HEK293 (cell line): ENCODE data around the gene KRT15.

Experiments used
- CTCF ChIA-PET: fragments of 350-600 bp; formaldehyde crosslinking; extraction: SDS; loops from one replicate; lab custom pipeline; 2021; ENCODE audit warnings: antibody characterized with exemption; lab: Yijun Ruan, JAX
- POLR2A ChIA-PET: fragments of 300-600 bp; formaldehyde crosslinking; extraction: SDS; loops from one replicate; lab custom pipeline; 2020; ENCODE audit warnings: antibody characterized with exemption, inconsistent platforms; lab: Yijun Ruan, JAX
- H3K27ac ChIP-seq: fragments of 200-500 bp; sonication (Bioruptor generic); 2 replicates; pipeline ENCODE4 v1.5.1; 2014; ENCODE audit warnings: low read depth, low read length, control low read depth, inconsistent platforms; ENCODE audit errors: extremely low read depth
- H3K36me3 ChIP-seq, 2 experiments: fragments of 200-500 bp in 1 of 2; sonication (Bioruptor generic) in 1 of 2; 1 replicate in 1 of 2; 2 replicates in 1 of 2; pipeline ENCODE4 v1.5.1; 2014 to 2017; ENCODE audit warnings: inconsistent platforms in 2 of 2, low read length in 2 of 2; ENCODE audit not compliant: control insufficient read depth in 2 of 2, insufficient read depth in 1 of 2
- H3K4me1 ChIP-seq: fragments of 200-500 bp; sonication (Bioruptor generic); 2 replicates; pipeline ENCODE4 v1.5.1; 2014; ENCODE audit warnings: mild to moderate bottlenecking, low read length, inconsistent platforms; ENCODE audit not compliant: control insufficient read depth, insufficient read depth
- H3K4me3 ChIP-seq: 2 replicates; pipeline ENCODE4 v1.5.1; 2011; ENCODE audit warnings: low read depth, mild to moderate bottlenecking, control low read depth, low read length, moderate library complexity
- H3K9me3 ChIP-seq: fragments of 200-500 bp; sonication (Bioruptor generic); 2 replicates; pipeline ENCODE4 v1.5.1; 2014; ENCODE audit warnings: low read depth, low read length, inconsistent platforms; ENCODE audit not compliant: control insufficient read depth, insufficient read depth
- GLIS1 ChIP-seq: fragments of 450-650 bp; formaldehyde crosslinking; IDR thresholded peaks from 2 replicates; pipeline ENCODE4 v1.5.1; 2016; ENCODE audit warnings: missing biosample characterization, missing genetic modification characterization
- HOXC10 ChIP-seq: sonication (generic); formaldehyde crosslinking; IDR thresholded peaks from 2 replicates; pipeline ENCODE4 v1.8.1; 2023; ENCODE audit warnings: mild to moderate bottlenecking, missing genetic modification reagents
- MYNN ChIP-seq: fragments of 450-650 bp; formaldehyde crosslinking; IDR thresholded peaks from 2 replicates; pipeline ENCODE4 v1.5.1; 2016; ENCODE audit warnings: missing biosample characterization, missing genetic modification characterization, borderline replicate concordance
- OSR2 ChIP-seq: fragments of 450-650 bp; formaldehyde crosslinking; IDR thresholded peaks from 2 replicates; pipeline ENCODE4 v1.5.1; 2016; ENCODE audit warnings: missing biosample characterization, missing genetic modification characterization
- ZBTB17 ChIP-seq: fragments of 450-650 bp; formaldehyde crosslinking; IDR thresholded peaks from 2 replicates; pipeline ENCODE4 v1.5.1; 2016; ENCODE audit warnings: missing biosample characterization, missing genetic modification characterization
- ZFHX2 ChIP-seq: fragments of 450-650 bp; formaldehyde crosslinking; conservative IDR thresholded peaks from 2 replicates; pipeline ENCODE4 v1.5.1; 2016; ENCODE audit warnings: missing biosample characterization, missing genetic modification characterization
- ZFP3 ChIP-seq: fragments of 450-650 bp; formaldehyde crosslinking; IDR thresholded peaks from 2 replicates; pipeline ENCODE4 v1.5.1; 2016; ENCODE audit warnings: low read depth, missing biosample characterization, missing genetic modification characterization
- ZNF121 ChIP-seq: fragments of 450-650 bp; formaldehyde crosslinking; IDR thresholded peaks from 2 replicates; pipeline ENCODE4 v1.5.1; 2016; ENCODE audit warnings: missing biosample characterization, missing genetic modification characterization
- ZNF169 ChIP-seq: fragments of 450-650 bp; formaldehyde crosslinking; IDR thresholded peaks from 2 replicates; pipeline ENCODE4 v1.5.1; 2016; ENCODE audit warnings: missing biosample characterization, missing genetic modification characterization
- ZNF184 ChIP-seq: fragments of 450-650 bp; IDR thresholded peaks from 2 replicates; pipeline ENCODE4 v1.5.1; 2018; ENCODE audit warnings: missing biosample characterization, mild to moderate bottlenecking, missing genetic modification characterization
- ZNF248 ChIP-seq: fragments of 450-650 bp; formaldehyde crosslinking; IDR thresholded peaks from 2 replicates; pipeline ENCODE4 v1.5.1; 2017; ENCODE audit warnings: missing biosample characterization, missing genetic modification characterization
- ZNF266 ChIP-seq: fragments of 450-650 bp; formaldehyde crosslinking; IDR thresholded peaks from 2 replicates; pipeline ENCODE4 v1.5.1; 2016; ENCODE audit warnings: missing biosample characterization, missing genetic modification characterization, low read depth
- ZNF555 ChIP-seq: fragments of 450-650 bp; formaldehyde crosslinking; conservative IDR thresholded peaks from 2 replicates; pipeline ENCODE4 v1.5.1; 2017; ENCODE audit warnings: missing biosample characterization, mild to moderate bottlenecking, missing genetic modification characterization, inconsistent platforms
- ZNF585B ChIP-seq: fragments of 450-650 bp; formaldehyde crosslinking; IDR thresholded peaks from 2 replicates; pipeline ENCODE4 v1.5.1; 2016; ENCODE audit warnings: missing biosample characterization, missing genetic modification characterization
- ZNF645 ChIP-seq: fragments of 450-650 bp; formaldehyde crosslinking; IDR thresholded peaks from 2 replicates; pipeline ENCODE4; 2016; ENCODE audit warnings: missing biosample characterization, missing genetic modification characterization
- ZNF664 ChIP-seq: fragments of 450-650 bp; formaldehyde crosslinking; IDR thresholded peaks from 2 replicates; pipeline ENCODE4 v1.5.1; 2016; ENCODE audit warnings: missing biosample characterization, missing genetic modification characterization
- ZNF704 ChIP-seq: fragments of 450-650 bp; formaldehyde crosslinking; IDR thresholded peaks from 2 replicates; pipeline ENCODE4 v1.5.1; 2016; ENCODE audit warnings: missing biosample characterization, missing genetic modification characterization
- ZNF830 ChIP-seq: fragments of 450-650 bp; IDR thresholded peaks from 2 replicates; pipeline ENCODE4 v1.5.0; 2018; ENCODE audit warnings: missing biosample characterization, missing genetic modification characterization, low read depth, mild to moderate bottlenecking, moderate library complexity
- ZSCAN18 ChIP-seq: fragments of 450-650 bp; formaldehyde crosslinking; IDR thresholded peaks from 2 replicates; pipeline ENCODE4 v1.5.1; 2016; ENCODE audit warnings: missing biosample characterization, missing genetic modification characterization
- TF ChIP-seq, protein P1 (sequence below): fragments of 450-650 bp; formaldehyde crosslinking; IDR thresholded peaks from 2 replicates; pipeline ENCODE4 v1.5.1; 2017; ENCODE audit warnings: missing biosample characterization, missing genetic modification characterization
- TF ChIP-seq, protein P2 (sequence below): fragments of 450-650 bp; formaldehyde crosslinking; IDR thresholded peaks from 2 replicates; pipeline ENCODE4 v1.5.1; 2016; ENCODE audit warnings: missing biosample characterization, missing genetic modification characterization

The KRT15 gene

DNA sequence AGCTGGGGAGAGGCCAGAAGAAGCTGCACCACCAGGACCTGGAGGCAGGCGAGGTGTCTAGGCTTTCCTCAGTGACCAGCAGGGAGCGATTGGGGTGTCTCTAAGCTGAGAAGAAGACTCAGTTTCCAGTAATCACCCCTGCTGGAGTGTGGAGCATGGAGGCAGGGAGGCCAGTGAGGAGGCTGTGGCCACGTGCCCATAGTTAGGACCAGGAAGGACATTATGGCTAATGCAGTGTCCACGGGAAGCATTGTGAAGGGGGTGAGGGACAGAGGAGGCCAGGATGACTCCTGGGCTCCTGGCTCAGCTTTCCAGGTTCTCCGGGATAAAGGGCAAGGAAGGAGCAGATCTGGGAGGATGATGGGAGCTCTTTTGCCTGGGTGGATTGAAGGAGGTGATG is 19.0 kb downstream of the KRT15 start:
- Histone ChIP-seq H3K27ac (no peak overlapping the region), H3K4me3 (no peak overlapping the region), H3K9me3 (no peaks in the 10 kb centered on the region), H3K36me3 (no peaks in the 10 kb centered on the region), H3K4me1 (peaks cover 7% of the 10 kb centered on the region; the same call in 1 of the 2 replicates)
- CTCF ChIA-PET, result interaction anchor here (0.6 to 1.4 kb wide), 6 partner anchors 13 to 693 kb away, joined by 3 to 7 read pairs (median 4); no protein-coding TSS in a partner anchor
- TF ChIP-seq, protein P1, sequence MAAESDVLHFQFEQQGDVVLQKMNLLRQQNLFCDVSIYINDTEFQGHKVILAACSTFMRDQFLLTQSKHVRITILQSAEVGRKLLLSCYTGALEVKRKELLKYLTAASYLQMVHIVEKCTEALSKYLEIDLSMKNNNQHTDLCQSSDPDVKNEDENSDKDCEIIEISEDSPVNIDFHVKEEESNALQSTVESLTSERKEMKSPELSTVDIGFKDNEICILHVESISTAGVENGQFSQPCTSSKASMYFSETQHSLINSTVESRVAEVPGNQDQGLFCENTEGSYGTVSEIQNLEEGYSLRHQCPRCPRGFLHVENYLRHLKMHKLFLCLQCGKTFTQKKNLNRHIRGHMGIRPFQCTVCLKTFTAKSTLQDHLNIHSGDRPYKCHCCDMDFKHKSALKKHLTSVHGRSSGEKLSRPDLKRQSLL, result no peak
- no peak for TF ChIP-seq ZSCAN18 (tag by site-specific recombination)
- TF ChIP-seq ZNF169 (tag by site-specific recombination), result no peak
- TF ChIP-seq ZNF266 (tag by site-specific recombination), result no peak
- no peak for TF ChIP-seq ZFHX2
- no peak for TF ChIP-seq ZNF585B (tag by site-specific recombination)
- TF ChIP-seq OSR2 (tag by site-specific recombination), result no peak
- no peak for TF ChIP-seq ZFP3 (tag by site-specific recombination)
- TF ChIP-seq ZNF121 (tag by site-specific recombination), result no peak
- no peak for TF ChIP-seq GLIS1 (tag by site-specific recombination)
- TF ChIP-seq ZNF184 (tag by site-specific recombination), result no peak
- TF ChIP-seq ZNF645 (tag by site-specific recombination), result no peak
- no peak for TF ChIP-seq ZNF704 (tag by site-specific recombination)
- TF ChIP-seq HOXC10, result no peak
- TF ChIP-seq ZNF248 (tag by site-specific recombination), result no peak
- TF ChIP-seq, protein P2, sequence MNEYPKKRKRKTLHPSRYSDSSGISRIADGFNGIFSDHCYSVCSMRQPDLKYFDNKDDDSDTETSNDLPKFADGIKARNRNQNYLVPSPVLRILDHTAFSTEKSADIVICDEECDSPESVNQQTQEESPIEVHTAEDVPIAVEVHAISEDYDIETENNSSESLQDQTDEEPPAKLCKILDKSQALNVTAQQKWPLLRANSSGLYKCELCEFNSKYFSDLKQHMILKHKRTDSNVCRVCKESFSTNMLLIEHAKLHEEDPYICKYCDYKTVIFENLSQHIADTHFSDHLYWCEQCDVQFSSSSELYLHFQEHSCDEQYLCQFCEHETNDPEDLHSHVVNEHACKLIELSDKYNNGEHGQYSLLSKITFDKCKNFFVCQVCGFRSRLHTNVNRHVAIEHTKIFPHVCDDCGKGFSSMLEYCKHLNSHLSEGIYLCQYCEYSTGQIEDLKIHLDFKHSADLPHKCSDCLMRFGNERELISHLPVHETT (tag by site-specific recombination), result no peak
- TF ChIP-seq, all 188 proteins: peak for 0
- POLR2A ChIA-PET, result no interaction called here

DNA sequence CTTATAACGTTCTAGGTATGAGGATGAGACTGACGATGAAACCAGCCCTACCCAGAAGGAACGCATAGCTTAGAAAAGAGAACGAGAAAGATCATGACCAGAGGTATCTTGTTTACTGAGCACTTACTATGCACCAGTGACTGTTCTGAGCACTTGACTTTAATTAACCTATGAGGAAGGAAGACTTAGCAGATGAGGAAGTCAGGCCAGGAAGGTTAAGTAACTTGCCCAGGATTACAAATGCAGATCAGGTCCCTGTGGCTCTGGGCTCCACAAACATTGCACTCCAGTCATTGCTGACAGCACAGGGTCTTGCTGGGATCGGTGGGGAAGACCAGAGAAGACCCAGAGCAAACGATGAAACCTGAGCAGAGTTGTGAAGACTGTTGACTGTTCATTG is 20.4 kb downstream of the KRT15 start:
- Histone ChIP-seq H3K27ac (no peak overlapping the region), H3K9me3 (no peaks in the 10 kb centered on the region), H3K36me3 (no peaks in the 10 kb centered on the region), H3K4me3 (no peak overlapping the region), H3K4me1 (peaks cover 2% of the 10 kb centered on the region)
- CTCF ChIA-PET, result interaction anchor here (0.6 to 3.1 kb wide), 13 partner anchors 10 to 689 kb away, joined by 3 to 25 read pairs (median 4); partner anchors contain the start of gene KRT35
- TF ChIP-seq ZNF830 (tag by site-specific recombination) (no peak), ZNF664 (tag by site-specific recombination) (peak; percentile 96), MYNN (tag by site-specific recombination) (no peak), ZNF555 (no peak), ZBTB17 (tag by site-specific recombination) (peak; percentile 59)
- TF ChIP-seq, all 188 proteins: peak for 2
- POLR2A ChIA-PET, result no interaction called here
